GM12801 (cell line): ENCODE data around the gene RPL21.

ENCODE experiments used
- CTCF ChIP-seq: IDR thresholded peaks from one replicate; pipeline ENCODE4 v1.5.1; 2011; ENCODE audit warnings: control low read depth; ENCODE audit not compliant: insufficient read length; ENCODE audit errors: extremely low read depth

Gene RPL21

DNA sequence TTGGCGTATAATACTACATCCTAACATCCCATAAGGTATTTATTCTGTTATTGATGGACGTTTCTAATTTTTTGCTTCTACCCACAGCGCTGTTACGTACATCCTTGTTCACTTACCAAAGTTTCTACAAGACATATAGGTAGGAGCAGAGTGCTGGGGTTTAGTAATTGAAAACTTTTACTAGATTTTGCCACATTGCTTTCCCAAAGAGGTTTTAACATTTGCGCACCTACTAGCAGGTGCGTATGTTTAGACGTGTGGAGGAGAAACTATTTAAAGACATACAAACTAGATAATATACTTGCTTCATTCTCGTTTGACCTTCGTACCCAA lies 559 bp upstream of the RPL21 start:
- TF ChIP-seq CTCF, result no peak

GRCh38 chr13:27252467-27252866 lies 1.1 kb downstream of the RPL21 start:
- no peak for TF ChIP-seq CTCF

DNA sequence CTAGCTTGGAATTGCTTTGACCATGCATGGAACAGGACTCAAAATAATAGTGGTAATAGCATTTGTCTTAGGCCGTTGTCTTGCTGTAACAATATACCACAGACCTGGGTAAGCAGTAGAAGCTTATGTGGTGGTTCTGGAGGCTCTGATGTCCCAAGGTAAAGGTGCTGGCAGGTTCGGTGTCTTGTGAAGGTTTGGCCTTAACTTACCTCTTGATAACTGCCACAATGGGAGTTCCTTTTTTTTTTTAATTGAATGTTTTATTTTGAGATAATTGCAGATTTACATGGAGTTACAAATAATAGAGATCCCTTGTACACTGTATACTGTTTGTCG lies 5.8 kb downstream of the RPL21 start:
- no peak for TF ChIP-seq CTCF

GRCh38 chr13:27257648-27258253 lies 6.4 kb downstream of the RPL21 start:
- TF ChIP-seq CTCF, result no peak

GRCh38 chr13:27258637-27259386 lies 7.5 kb downstream of the RPL21 start:
- TF ChIP-seq CTCF, result no peak

GRCh38 chr13:27259831-27260230 lies 8.5 kb downstream of the RPL21 start:
- no peak for TF ChIP-seq CTCF

DNA sequence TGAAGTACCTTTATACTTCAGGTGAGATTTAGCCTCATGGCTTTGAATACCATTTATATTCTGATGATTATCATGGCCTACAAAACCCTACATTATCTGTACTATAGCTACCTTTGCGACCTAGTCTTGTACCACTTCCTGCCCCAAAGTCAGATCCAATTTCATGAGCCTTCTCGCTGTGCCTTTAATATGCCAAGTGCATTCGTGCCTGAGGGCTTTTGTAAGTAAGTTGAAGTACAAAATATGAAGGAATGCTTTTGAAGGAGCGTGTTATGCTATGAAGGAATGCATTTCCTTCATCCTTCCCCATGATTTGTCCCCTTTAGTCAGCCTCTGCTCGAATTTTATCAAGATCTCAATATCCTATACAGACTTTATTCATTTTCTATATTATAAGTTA lies 10.0 kb downstream of the RPL21 start:
- TF ChIP-seq CTCF, result no peak

DNA sequence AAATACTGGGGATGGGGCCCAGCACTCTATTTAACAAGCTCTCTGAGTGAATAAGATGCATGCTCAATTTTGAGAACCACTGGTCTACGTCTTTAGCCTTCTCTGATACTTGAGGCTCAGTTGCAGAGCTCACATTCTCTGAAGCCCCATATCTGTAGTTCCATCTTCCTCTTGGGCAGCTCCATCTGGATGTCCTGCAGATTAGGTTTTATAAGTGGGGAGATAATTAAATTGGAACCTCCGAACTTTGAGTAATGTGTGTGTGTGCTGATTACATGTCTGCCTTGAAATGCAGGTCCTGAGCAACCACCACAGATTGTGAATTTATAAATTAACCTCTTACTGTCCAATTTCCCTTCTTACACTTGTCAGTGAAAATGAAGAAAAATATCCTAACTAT lies 12.1 kb downstream of the RPL21 start:
- no peak for TF ChIP-seq CTCF
